ENCODE data around the gene SCUBE1.
A peak's percentile ranks its signal among the peaks of the same experiment; 100 is the strongest.

SCUBE1 gene

GRCh38 chr22:43230571-43230970, 112.6 kb downstream of the SCUBE1 start:
- no peak for TF ChIP-seq CTCF (IDR thresholded peaks at IDR 0.05; ENCODE audit: low read depth, low read length, missing control alignments)
- in situ Hi-C loops (cut with HindIII; ENCODE audit: low sequenced_read_pairs) = no loop called here
- H3K4me3 ChIP-seq (ENCODE audit: low read depth, low read length) = no peak overlapping the region
- DNase-seq (ENCODE audit: low read depth) = no peak

- TF ChIP-seq CTCF (IDR thresholded peaks at IDR 0.05; ENCODE audit: low read depth, low read length, missing control alignments) = no peak
- H3K4me3 ChIP-seq (ENCODE audit: low read depth, low read length) = no peak overlapping the region
- in situ Hi-C loops (cut with HindIII; ENCODE audit: low sequenced_read_pairs) = no loop called here
- no peak for DNase-seq (ENCODE audit: low read depth)
These were observed 114.3 kb downstream of the SCUBE1 start for GRCh38 chr22:43228863-43229262.

- no peak overlapping the region for H3K4me3 ChIP-seq (ENCODE audit: low read depth, low read length)
- in situ Hi-C loops (cut with HindIII; ENCODE audit: low sequenced_read_pairs) = no loop called here
- peak; percentile 43 for TF ChIP-seq CTCF (IDR thresholded peaks at IDR 0.05; ENCODE audit: low read depth, low read length, missing control alignments)
- no peak for DNase-seq (ENCODE audit: low read depth)
These were observed 114.8 kb downstream of the SCUBE1 start for GRCh38 chr22:43228330-43228729.

- in situ Hi-C loops (cut with HindIII; ENCODE audit: low sequenced_read_pairs) = no loop called here
- no peak overlapping the region for H3K4me3 ChIP-seq (ENCODE audit: low read depth, low read length)
- DNase-seq (ENCODE audit: low read depth) = no peak
- no peak for TF ChIP-seq CTCF (IDR thresholded peaks at IDR 0.05; ENCODE audit: low read depth, low read length, missing control alignments)
These were observed 115.9 kb downstream of the SCUBE1 start for GRCh38 chr22:43227239-43227630.

GRCh38 chr22:43226377-43227238, 116.6 kb downstream of the SCUBE1 start:
- no peak for DNase-seq (ENCODE audit: low read depth)

GRCh38 chr22:43225609-43226008, 117.6 kb downstream of the SCUBE1 start:
- in situ Hi-C loops (cut with HindIII; ENCODE audit: low sequenced_read_pairs) = no loop called here
- no peak overlapping the region for H3K4me3 ChIP-seq (ENCODE audit: low read depth, low read length)
- TF ChIP-seq CTCF (IDR thresholded peaks at IDR 0.05; ENCODE audit: low read depth, low read length, missing control alignments) = no peak
- DNase-seq (ENCODE audit: low read depth) = no peak

More at GRCh38 chr22:43226377-43227238, 116.6 kb downstream of the SCUBE1 start:
- H3K4me3 ChIP-seq (ENCODE audit: low read depth, low read length) = no peak overlapping the region
- in situ Hi-C loops (cut with HindIII; ENCODE audit: low sequenced_read_pairs) = no loop called here
- no peak for TF ChIP-seq CTCF (IDR thresholded peaks at IDR 0.05; ENCODE audit: low read depth, low read length, missing control alignments)

All from astrocyte of the cerebellum (primary cell).